Fibroblast of pulmonary artery (primary cell): ENCODE measurements around the gene ZC3H12C.

ENCODE experiments used
- DNase-seq: peaks from one replicate; pipeline ENCODE4 v3.0.0-alpha.2; 2010; ENCODE audit warnings: low read depth
- H3K4me3 ChIP-seq: replicated peaks from 2 replicates; pipeline ENCODE4 v1.5.1; 2011; ENCODE audit warnings: low read depth, mild to moderate bottlenecking, control low read depth, low read length, moderate library complexity
- TF ChIP-seq, protein P1 (sequence below): IDR thresholded peaks from 2 replicates; pipeline ENCODE4 v1.5.1; 2011; ENCODE audit warnings: mild to moderate bottlenecking, control low read depth, low read length, inconsistent platforms; ENCODE audit errors: missing control alignments

The ZC3H12C gene

DNA sequence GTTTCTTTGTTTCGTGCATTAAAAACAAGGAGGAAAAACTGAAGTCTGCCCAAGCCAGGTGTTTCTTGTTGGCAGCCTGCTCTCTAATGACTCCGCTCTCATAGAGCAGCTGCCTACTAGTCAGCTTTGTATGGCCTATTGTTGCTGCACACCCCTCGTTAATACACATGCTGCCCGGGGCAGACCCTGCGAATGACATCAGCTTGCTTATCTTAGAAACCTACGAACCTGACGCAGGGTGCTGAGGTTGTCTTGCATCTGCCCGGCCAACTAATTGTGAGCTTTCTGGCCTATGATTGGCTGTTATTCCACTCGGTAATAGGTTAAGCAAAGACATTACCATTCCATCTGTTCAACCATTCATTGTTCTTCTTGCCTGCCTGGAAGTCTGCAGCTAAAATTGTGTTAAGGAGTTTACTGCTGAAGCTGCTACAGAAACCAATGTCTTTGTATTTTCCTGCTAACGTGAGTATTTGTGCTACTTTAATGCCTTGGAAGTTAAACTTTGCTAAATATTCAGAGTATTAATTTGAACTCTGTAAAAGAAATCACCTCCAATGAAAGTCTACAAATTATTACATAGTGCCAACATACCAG lies 37.5 kb downstream of the ZC3H12C start:
- peak; percentile 72 for DNase-seq
- no peak overlapping the region for H3K4me3 ChIP-seq

GRCh38 chr11:110131386-110132123 lies 38.4 kb downstream of the ZC3H12C start:
- DNase-seq, result no peak

More for the DNA sequence above, 37.5 kb downstream of the ZC3H12C start:
- TF ChIP-seq, protein P1, sequence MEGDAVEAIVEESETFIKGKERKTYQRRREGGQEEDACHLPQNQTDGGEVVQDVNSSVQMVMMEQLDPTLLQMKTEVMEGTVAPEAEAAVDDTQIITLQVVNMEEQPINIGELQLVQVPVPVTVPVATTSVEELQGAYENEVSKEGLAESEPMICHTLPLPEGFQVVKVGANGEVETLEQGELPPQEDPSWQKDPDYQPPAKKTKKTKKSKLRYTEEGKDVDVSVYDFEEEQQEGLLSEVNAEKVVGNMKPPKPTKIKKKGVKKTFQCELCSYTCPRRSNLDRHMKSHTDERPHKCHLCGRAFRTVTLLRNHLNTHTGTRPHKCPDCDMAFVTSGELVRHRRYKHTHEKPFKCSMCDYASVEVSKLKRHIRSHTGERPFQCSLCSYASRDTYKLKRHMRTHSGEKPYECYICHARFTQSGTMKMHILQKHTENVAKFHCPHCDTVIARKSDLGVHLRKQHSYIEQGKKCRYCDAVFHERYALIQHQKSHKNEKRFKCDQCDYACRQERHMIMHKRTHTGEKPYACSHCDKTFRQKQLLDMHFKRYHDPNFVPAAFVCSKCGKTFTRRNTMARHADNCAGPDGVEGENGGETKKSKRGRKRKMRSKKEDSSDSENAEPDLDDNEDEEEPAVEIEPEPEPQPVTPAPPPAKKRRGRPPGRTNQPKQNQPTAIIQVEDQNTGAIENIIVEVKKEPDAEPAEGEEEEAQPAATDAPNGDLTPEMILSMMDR, result no peak

GRCh38 chr11:110133160-110133559 lies 40.0 kb downstream of the ZC3H12C start:
- H3K4me3 ChIP-seq, result no peak overlapping the region
- TF ChIP-seq, protein P1, result no peak
- no peak for DNase-seq

More at GRCh38 chr11:110131386-110132123, 38.4 kb downstream of the ZC3H12C start:
- H3K4me3 ChIP-seq, result no peak overlapping the region
- TF ChIP-seq, protein P1, result no peak

- H3K4me3 ChIP-seq, result no peak overlapping the region
- DNase-seq, result peak; percentile 43
- TF ChIP-seq, protein P1, result no peak
These were observed 40.9 kb downstream of the ZC3H12C start for GRCh38 chr11:110134110-110134509.

DNA sequence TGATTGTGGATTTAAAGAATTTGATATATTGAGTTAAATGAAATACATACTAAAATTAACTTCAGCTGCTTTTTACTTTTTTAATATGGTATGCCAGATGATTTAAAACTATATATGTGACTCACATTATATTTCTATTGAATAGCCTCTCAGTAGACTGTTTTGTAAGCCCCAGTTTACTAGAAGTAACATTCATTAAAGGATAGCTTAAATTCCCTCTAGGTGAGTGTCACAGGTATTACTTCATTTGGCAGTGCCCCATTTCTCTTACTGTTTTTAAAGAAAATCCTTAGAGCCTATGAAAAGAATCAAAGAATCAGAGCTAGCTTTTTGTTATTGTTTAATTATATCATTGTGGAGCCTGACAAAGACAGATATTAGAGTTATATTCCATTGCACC lies 48.6 kb downstream of the ZC3H12C start:
- DNase-seq, result no peak
- no peak overlapping the region for H3K4me3 ChIP-seq
- TF ChIP-seq, protein P1, result no peak

DNA sequence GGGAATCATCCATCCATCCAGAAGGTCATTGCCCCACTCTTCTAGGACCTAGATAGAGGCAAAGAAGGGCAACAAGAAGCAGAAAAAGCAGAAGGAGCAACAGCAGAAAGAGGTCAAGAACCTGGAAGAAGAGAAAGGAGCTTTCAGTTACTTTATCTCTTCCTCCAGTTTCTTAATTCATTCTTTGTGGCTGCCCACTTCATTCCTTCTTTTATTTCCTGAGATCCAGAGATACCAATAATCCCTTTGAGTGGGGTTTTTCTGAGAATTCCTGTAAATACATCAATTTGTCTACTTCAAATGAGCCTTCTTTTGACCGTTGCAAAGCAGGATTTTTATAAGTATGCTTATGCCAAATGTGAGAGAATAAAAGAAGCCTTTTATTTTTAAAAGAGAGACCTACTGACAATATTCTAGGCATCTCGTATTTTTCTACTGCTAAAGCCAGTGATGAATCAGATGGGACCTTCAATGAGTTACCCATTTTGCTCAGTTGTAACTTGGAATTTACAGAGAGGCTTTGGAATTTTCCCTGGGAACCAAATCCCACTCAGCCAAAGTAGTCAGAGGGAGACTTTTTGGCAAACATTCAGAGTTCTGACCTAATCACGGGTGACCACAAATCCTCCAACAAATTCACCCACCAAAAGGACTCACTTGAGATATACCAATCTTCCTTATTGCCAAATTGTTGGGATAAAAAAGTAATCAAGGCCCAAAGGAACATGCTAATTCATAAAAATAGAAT lies 54.9 kb downstream of the ZC3H12C start:
- peak; percentile 95 for DNase-seq
- H3K4me3 ChIP-seq, result no peak overlapping the region
- TF ChIP-seq, protein P1, result no peak
